Skeletal muscle tissue (tissue), 4 donors: ENCODE results near the gene CACFD1. TPM values are rescaled to one million over a fixed set of nuclear protein-coding genes. Genes with fewer than 3 reads are reported as not detected.
A peak's percentile ranks its signal among the peaks of the same experiment; 100 is the strongest.

Source experiments
- H3K27ac ChIP-seq: one replicate; pipeline ENCODE4 v1.7.0; 2013; ENCODE audit warnings: mild to moderate bottlenecking, low read depth, low read length, inconsistent platforms
- H3K27me3 ChIP-seq, 3 donors: one replicate each; pipeline ENCODE4 v1.7.0; 2013; ENCODE audit warnings: low read length in 3 of 3; ENCODE audit not compliant: control insufficient read depth in 3 of 3, insufficient read depth in 3 of 3
- H3K36me3 ChIP-seq, 3 donors: one replicate each; pipeline ENCODE4 v1.7.0; 2013; ENCODE audit warnings: low read length in 3 of 3; ENCODE audit not compliant: control insufficient read depth in 3 of 3, insufficient read depth in 3 of 3
- H3K4me1 ChIP-seq, 3 donors: one replicate each; pipeline ENCODE4 v1.7.0; 2013; ENCODE audit warnings: low read length in 3 of 3, mild to moderate bottlenecking in 3 of 3; ENCODE audit not compliant: control insufficient read depth in 3 of 3, insufficient read depth in 3 of 3
- H3K4me3 ChIP-seq, 3 donors: one replicate each; pipeline ENCODE4 v1.7.0; 2013; ENCODE audit warnings: low read length in 3 of 3
- H3K9ac ChIP-seq, 3 donors: one replicate each; pipeline ENCODE4 v1.7.0; 2013; ENCODE audit warnings: low read length in 3 of 3, mild to moderate bottlenecking in 3 of 3, moderate library complexity in 2 of 3, low read depth in 1 of 3
- H3K9me3 ChIP-seq, 3 donors: one replicate each; pipeline ENCODE4 v1.7.0; 2013; ENCODE audit warnings: low read length in 3 of 3; ENCODE audit not compliant: control insufficient read depth in 3 of 3
- total RNA-seq: library from RNA; depleted of rRNA; stranded (reverse); fragments of >200 nt; gene quantifications from one replicate; pipeline ENCODE4 v1.2.3, GENCODE V29; 2014
- donor health status: Osteomylitis.

Gene CACFD1
- total RNA-seq, 1 donor from 2014 or later, result 4.7 TPM

DNA sequence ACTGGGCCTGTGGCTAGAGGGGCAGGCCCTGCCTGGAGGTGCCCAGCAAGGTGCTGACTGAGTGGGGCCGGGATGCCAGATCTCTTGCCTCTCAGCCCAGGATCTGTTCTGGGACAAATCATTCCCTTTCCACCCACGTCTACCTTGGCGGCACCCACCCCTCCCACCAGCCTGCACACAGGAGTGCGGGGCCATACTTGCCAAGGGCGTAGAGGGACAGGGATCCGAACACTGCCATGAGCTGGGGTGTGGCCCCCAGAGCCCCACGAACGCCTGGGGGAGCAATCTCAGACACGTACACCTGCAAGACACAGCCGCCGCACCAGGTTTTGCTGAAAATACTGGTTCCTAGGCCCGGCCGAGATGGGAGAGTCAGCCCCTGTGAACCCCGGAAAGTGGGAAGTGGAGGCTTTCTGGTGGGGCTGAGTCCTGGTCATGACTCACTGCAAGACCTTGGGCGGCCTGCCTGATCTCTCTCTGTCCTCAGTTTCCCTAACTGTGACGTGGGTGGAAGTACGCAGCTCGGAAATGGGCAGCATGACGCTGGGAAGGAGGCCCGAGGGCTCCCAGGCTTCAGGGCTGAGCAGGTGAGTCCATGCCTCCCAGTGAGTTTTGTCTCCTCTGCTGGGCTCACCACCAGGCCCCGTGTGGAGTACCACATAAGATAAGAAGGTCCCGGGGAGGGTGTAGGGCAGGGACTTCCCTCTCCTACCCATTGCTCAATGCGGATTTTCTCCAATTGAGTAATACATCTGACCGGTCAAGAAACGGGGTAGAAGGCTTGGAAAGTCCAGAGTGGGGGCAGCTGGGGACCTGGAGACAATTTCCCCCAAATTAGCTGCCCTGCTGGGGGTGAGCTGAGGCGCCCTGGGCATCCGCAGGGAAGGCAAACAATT lies 16.5 kb downstream of the CACFD1 start:
- H3K36me3 ChIP-seq, result peaks cover 0 to 2% (median 0%) of the 10 kb centered on the region in 3 donors
- no peak overlapping the region for H3K27ac ChIP-seq
- H3K4me1 ChIP-seq, result peaks cover 14 to 16% (median 14%) of the 10 kb centered on the region in 3 donors
- H3K4me3 ChIP-seq, result no peak overlapping the region
- H3K9me3 ChIP-seq, result no peaks in the 10 kb centered on the region
- no peak overlapping the region for H3K9ac ChIP-seq
- peaks cover 0 to 5% (median 0%) of the 10 kb centered on the region in 3 donors for H3K27me3 ChIP-seq

DNA sequence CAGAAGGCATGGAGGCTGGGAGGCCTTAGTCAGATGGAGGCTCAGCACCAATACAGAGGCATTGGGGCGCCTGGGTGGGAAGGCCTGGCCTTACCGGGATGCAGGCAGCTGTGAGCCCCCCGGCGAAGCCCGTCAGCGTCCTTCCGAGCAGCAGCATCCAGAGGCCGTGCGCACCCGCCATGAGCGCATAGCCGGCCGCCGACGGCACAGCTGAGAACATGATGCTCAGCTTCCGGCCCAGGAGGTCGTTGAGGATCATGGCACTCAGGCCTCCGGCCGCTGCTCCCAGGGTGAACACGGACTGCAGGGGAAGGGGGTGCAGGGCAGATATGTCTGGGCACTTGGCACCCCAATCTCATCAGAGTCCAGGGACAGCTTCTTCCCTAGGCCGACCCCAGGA lies 17.2 kb downstream of the CACFD1 start:
- no peak overlapping the region for H3K4me3 ChIP-seq
- no peaks in the 10 kb centered on the region for H3K9me3 ChIP-seq
- no peak overlapping the region for H3K27ac ChIP-seq
- H3K4me1 ChIP-seq, result peaks cover 14 to 16% (median 14%) of the 10 kb centered on the region in 3 donors
- no peaks in the 10 kb centered on the region for H3K36me3 ChIP-seq
- H3K27me3 ChIP-seq, result peaks cover 0 to 5% (median 0%) of the 10 kb centered on the region in 3 donors
- H3K9ac ChIP-seq, result no peak overlapping the region

GRCh38 chr9:133477461-133477860 lies 17.7 kb downstream of the CACFD1 start:
- H3K4me1 ChIP-seq, result peaks cover 14 to 16% (median 14%) of the 10 kb centered on the region in 3 donors
- H3K36me3 ChIP-seq, result no peaks in the 10 kb centered on the region
- no peak overlapping the region for H3K27ac ChIP-seq
- no peak overlapping the region for H3K4me3 ChIP-seq
- peaks cover 0 to 5% (median 3%) of the 10 kb centered on the region in 3 donors for H3K27me3 ChIP-seq
- H3K9ac ChIP-seq, result no peak overlapping the region
- no peaks in the 10 kb centered on the region for H3K9me3 ChIP-seq

GRCh38 chr9:133477992-133478850 lies 18.4 kb downstream of the CACFD1 start:
- peaks cover 0 to 5% (median 3%) of the 10 kb centered on the region in 3 donors for H3K27me3 ChIP-seq
- peaks cover 14 to 16% (median 14%) of the 10 kb centered on the region in 3 donors for H3K4me1 ChIP-seq
- peak overlapping the region; percentile 20 to 70 (median 60) for H3K9ac ChIP-seq
- H3K9me3 ChIP-seq, result no peaks in the 10 kb centered on the region
- H3K36me3 ChIP-seq, result no peaks in the 10 kb centered on the region
- peak overlapping the region; percentile 30 to 72 (median 69) for H3K4me3 ChIP-seq
- H3K27ac ChIP-seq, result no peak overlapping the region

DNA sequence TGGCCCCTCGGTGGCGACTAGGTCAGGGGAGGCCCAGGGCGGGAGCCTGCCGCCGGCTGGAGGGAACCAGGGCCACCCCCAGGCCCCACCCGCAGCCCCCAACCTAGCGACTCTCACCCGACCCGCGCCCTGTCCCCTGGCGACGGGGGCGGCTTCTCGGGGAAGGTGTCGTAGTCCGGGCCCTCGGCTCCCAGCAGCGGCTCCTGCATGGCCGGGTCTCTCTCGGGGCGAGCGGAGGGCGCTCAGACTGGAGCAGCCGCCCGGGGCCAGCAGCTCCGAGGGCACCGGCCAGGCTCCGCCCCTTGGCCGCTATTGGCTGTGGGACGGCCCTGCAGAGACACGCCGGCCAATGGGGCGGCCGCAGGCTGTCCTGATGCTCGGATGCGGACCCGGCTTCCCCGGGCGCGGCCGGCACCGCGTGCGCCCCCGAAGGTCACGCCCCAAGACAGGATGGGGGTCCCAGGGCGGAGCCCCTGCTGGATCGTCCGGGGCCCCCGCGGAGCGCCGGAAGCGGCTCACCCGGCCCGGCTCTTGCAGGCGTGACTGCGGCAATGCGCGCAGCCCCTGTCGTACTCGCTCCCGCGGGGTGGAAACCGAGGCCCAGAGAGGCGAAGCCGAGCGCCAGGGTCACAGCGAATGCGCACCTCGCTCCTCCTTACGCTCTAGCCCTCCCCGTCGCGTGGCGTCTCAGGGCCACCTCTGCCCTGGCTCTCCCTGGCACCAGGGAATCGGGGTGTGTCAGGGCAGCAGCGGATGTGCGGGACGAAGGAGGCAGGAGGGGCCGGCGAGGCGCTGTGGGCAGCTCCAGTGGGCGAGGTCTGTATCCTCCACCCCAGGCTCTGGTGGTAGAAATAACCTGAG lies 19.3 kb downstream of the CACFD1 start, which contains the start of gene SLC2A6:
TSS of gene SLC2A6 (minus strand) at position 249 of the 861 bp plus-strand sequence. CDS start at position 209, 40 bp downstream.
- Histone ChIP-seq H3K4me1 (peaks cover 14 to 16% (median 14%) of the 10 kb centered on the region in 3 donors), H3K4me3 (peak within 1 kb of the TSS; percentile 49 to 72 (median 69)), H3K9ac (peak within 1 kb of the TSS; percentile 20 to 70 (median 60)), H3K27ac (no peak within 1 kb of the TSS), H3K36me3 (no peaks in the 10 kb centered on the region), H3K9me3 (no peaks in the 10 kb centered on the region), H3K27me3 (peaks cover 3 to 5% (median 4%) of the 10 kb centered on the region in 3 donors)

- Histone ChIP-seq H3K36me3 (no peaks in the 10 kb centered on the region), H3K27me3 (peaks cover 5 to 14% (median 10%) of the 10 kb centered on the region in 3 donors), H3K4me3 (no peak overlapping the region), H3K4me1 (peaks cover 9 to 12% (median 10%) of the 10 kb centered on the region in 3 donors), H3K27ac (no peak overlapping the region), H3K9me3 (no peaks in the 10 kb centered on the region), H3K9ac (no peak overlapping the region)
These were observed 23.8 kb downstream of the CACFD1 start for GRCh38 chr9:133483611-133484010.

DNA sequence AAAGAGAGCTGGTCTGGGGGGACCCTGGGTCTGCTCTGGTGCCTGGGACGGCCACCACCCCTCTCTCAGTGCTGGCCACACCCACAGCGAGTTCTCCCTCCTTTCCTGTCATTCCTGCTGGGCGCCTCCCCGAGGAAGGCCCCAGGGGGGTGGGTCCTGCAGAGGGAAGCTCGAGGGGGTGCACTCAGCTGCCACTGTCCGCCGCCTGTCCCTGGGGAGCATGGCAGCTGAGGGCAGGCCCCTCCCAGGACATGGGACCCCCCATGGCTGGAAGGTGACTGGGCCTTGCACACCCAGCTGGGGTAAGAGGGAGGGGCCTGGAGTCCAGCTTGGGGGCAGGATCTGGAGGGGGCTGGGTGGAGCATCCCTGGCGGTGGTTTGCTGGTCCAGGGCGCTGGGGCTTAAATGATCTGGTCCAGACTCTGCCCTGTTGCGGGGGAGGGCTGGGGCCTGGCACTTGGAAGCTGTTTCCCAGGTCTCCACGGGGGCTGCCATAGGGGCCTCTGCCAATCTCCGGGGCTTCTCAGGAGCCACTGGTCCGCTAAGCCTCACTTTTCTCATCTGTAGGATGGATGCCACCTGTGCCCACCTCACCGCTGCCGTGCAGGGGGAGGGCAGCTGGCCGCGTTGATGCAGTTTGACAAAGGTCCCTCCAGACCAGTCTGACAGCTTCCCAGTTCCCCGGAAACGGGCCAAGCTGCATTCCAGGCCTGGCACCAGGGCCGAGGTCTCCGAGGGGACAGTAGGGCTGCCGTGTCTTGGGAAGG lies 25.1 kb downstream of the CACFD1 start:
- Histone ChIP-seq H3K9ac (no peak overlapping the region), H3K27me3 (peaks cover 2 to 17% (median 10%) of the 10 kb centered on the region in 3 donors), H3K9me3 (no peaks in the 10 kb centered on the region), H3K4me1 (peaks cover under 1 to 5% (median under 1%) of the 10 kb centered on the region in 3 donors), H3K36me3 (no peaks in the 10 kb centered on the region), H3K4me3 (no peak overlapping the region), H3K27ac (no peak overlapping the region)

GRCh38 chr9:133485531-133486260 lies 25.9 kb downstream of the CACFD1 start:
- Histone ChIP-seq H3K27me3 (peaks cover 2 to 23% (median 10%) of the 10 kb centered on the region in 3 donors), H3K4me1 (peaks cover 0 to 5% (median 0%) of the 10 kb centered on the region in 3 donors), H3K4me3 (no peak overlapping the region), H3K9me3 (no peaks in the 10 kb centered on the region), H3K36me3 (no peaks in the 10 kb centered on the region), H3K9ac (no peak overlapping the region), H3K27ac (no peak overlapping the region)
